Esophagus muscularis mucosa (tissue), 4 donors: Measurements from ENCODE around the gene SLBP. TPM values are rescaled to one million over a fixed set of nuclear protein-coding genes. Genes with fewer than 3 reads are reported as not detected.

Experiments
- DNase-seq: peaks from one replicate; pipeline ENCODE4 v3.0.0-alpha.2; 2017; ENCODE audit errors: extremely low spot score
- H3K27ac ChIP-seq, 4 donors: fragments of 200-600 bp; sonication (generic); replicated peaks in 1 of 4; 1 replicate in 3 of 4; 2 replicates in 1 of 4; pipeline ENCODE4 v1.5.1; 2016 to 2019; ENCODE audit warnings: mild to moderate bottlenecking in 1 of 4
- H3K27me3 ChIP-seq, 4 donors: fragments of 200-600 bp; sonication (generic); one replicate each; pipeline versions ENCODE4 v1.5.1 to v1.6.0; 2016 to 2019
- H3K36me3 ChIP-seq, 4 donors: fragments of 200-600 bp; sonication (generic); one replicate each; pipeline ENCODE4 v1.5.1; 2016 to 2019
- H3K4me1 ChIP-seq, 4 donors: fragments of 200-600 bp; sonication (generic); one replicate each; pipeline ENCODE4 v1.5.1; 2016 to 2019
- H3K4me3 ChIP-seq, 4 donors: fragments of 200-600 bp; sonication (generic); 1 replicate in 2 of 4; 2 replicates in 2 of 4; pipeline ENCODE4 v1.5.1; 2016 to 2019; ENCODE audit warnings: mild to moderate bottlenecking in 4 of 4, moderate library complexity in 1 of 4
- H3K9me3 ChIP-seq, 4 donors: fragments of 200-600 bp; sonication (generic); 1 replicate in 3 of 4; 2 replicates in 1 of 4; pipeline ENCODE4 v1.5.1; 2016 to 2019
- CTCF ChIP-seq, 3 experiments: fragments of 200-600 bp in 2 of 3; fragments of 450-650 bp in 1 of 3; sonication (generic) in 2 of 3; IDR thresholded peaks; one replicate each; pipeline ENCODE4 v1.5.1; 2017 to 2019; ENCODE audit warnings: antibody characterized with exemption in 3 of 3, mild to moderate bottlenecking in 2 of 3, moderate library complexity in 1 of 3
- EP300 ChIP-seq: sonication (generic); formaldehyde crosslinking; IDR thresholded peaks from one replicate; pipeline ENCODE4 v1.6.1; 2017; ENCODE audit warnings: antibody characterized with exemption
- POLR2A ChIP-seq: fragments of 450-650 bp; IDR thresholded peaks from one replicate; pipeline ENCODE4 v1.6.1; 2017; ENCODE audit warnings: antibody characterized with exemption, moderate library complexity, mild to moderate bottlenecking, low read depth
- POLR2AphosphoS5 ChIP-seq, 2 donors: sonication (generic); formaldehyde crosslinking; IDR thresholded peaks; one replicate each; pipeline ENCODE4 v1.6.1; 2017; ENCODE audit warnings: antibody characterized with exemption in 2 of 2
- WGBS: methylation state at CpG from one replicate; pipeline ENCODE4 v1.1.5; 2018; 5-methylcytosine and 5-hydroxymethylcytosine counted together
- intact Hi-C: fragments of 100-400 bp; cut with DNase I; formaldehyde crosslinking; loops from one replicate; pipeline ENCODE4 v1.15.1; 2023
- total RNA-seq, 4 donors: library from RNA; depleted of rRNA; stranded (reverse); fragments of >200 nt; gene quantifications; one replicate each; pipeline versions ENCODE4 v1.1.0 to v1.2.1, GENCODE V29; 2016

SLBP gene
- total RNA-seq, 4 donors from 2014 or later: 41.5 to 56.1 (median 45.5) TPM

- H3K4me3 ChIP-seq: no peak overlapping the region
- H3K9me3 ChIP-seq: no peaks in the 10 kb centered on the region
- peaks cover 7 to 20% (median 16%) of the 10 kb centered on the region in 4 donors for H3K4me1 ChIP-seq
- no peak overlapping the region for H3K27ac ChIP-seq
- WGBS: 78% methylated on average over 14 of the region's 19 CpGs
- no peaks in the 10 kb centered on the region for H3K36me3 ChIP-seq
- intact Hi-C loops: no loop called here
- DNase-seq: no peak
- no peak for TF ChIP-seq POLR2A
- TF ChIP-seq EP300: no peak
- peaks cover 0 to 20% (median 0%) of the 10 kb centered on the region in 4 donors for H3K27me3 ChIP-seq
Observed at GRCh38 chr4:1759170-1759817, 47.2 kb upstream of the SLBP start.

- intact Hi-C loops: no loop called here
- 92% methylated on average over 16 of the region's 27 CpGs for WGBS
Observed at GRCh38 chr4:1758306-1759121, 46.4 kb upstream of the SLBP start.

GRCh38 chr4:1757836-1758235 is 45.7 kb upstream of the SLBP start:
- no peak for DNase-seq
- 75% methylated on average over 16 of the region's 17 CpGs for WGBS
- Histone ChIP-seq H3K9me3 (no peaks in the 10 kb centered on the region), H3K4me3 (no peak overlapping the region), H3K4me1 (peaks cover 0 to 6% (median 5%) of the 10 kb centered on the region in 4 donors), H3K27me3 (peaks cover 0 to 9% (median 0%) of the 10 kb centered on the region in 4 donors), H3K36me3 (no peaks in the 10 kb centered on the region), H3K27ac (no peak overlapping the region)
- TF ChIP-seq POLR2A (no peak), EP300 (no peak), POLR2AphosphoS5 (IDR thresholded peaks at IDR 0.05) (no peak), CTCF (IDR thresholded peaks at IDR 0.05) (no peak)
- intact Hi-C loops: no loop called here

More at GRCh38 chr4:1758306-1759121, 46.4 kb upstream of the SLBP start:
- no peak overlapping the region for H3K27ac ChIP-seq
- no peak for DNase-seq
- no peak for TF ChIP-seq CTCF (IDR thresholded peaks at IDR 0.05)
- TF ChIP-seq EP300: no peak
- TF ChIP-seq POLR2A: no peak
- no peak for TF ChIP-seq POLR2AphosphoS5 (IDR thresholded peaks at IDR 0.05)
- peaks cover 3 to 12% (median 9%) of the 10 kb centered on the region in 4 donors for H3K4me1 ChIP-seq
- no peaks in the 10 kb centered on the region for H3K9me3 ChIP-seq
- peaks cover 0 to 14% (median 0%) of the 10 kb centered on the region in 4 donors for H3K27me3 ChIP-seq
- no peaks in the 10 kb centered on the region for H3K36me3 ChIP-seq
- H3K4me3 ChIP-seq: no peak overlapping the region

DNA sequence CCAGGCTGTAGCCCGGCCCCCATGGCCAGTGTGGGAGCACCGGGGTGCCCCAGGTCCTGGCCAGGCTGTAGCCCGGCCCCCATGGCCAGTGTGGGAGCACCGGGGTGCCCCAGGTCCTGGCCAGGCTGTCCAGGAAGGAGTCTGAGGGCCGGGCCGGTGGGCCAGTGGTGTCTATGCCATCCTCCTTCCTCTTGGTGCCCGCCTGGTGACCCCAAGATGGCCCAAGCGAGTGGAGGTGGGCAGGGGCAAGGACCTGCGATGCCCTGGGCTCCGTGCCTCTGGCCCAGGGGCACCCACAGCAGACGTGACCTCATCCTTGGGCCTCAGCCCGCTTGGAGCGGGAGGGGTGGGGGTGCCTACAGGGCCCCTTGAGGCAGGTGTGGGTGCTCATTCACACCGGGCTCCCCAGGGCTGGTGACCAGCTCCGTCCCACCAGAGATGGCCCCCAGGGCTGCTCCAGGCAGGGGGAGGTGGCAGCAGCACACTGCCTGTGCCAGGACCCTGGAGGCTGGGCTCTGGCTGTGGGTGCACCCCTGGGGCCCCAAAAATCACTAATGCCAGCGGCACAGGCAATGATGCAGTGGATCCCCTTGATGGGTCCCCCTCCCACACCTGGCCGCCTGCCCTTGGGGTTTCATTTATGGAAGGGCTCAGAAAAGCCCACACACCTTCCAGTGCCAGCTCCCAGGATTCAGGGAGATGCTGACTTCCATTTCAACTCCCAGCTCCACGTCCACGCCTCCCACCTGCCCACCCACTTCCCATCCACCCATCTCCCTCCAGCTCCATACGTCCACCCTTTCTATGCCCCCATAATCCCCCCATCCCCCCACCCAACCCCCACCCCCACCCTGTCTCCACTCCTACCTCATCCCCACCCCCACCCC is 45.0 kb upstream of the SLBP start:
- intact Hi-C loops: no loop called here

More for the DNA sequence above, 45.0 kb upstream of the SLBP start:
- no peak for TF ChIP-seq EP300
- TF ChIP-seq POLR2AphosphoS5 (IDR thresholded peaks at IDR 0.05): no peak
- TF ChIP-seq CTCF (IDR thresholded peaks at IDR 0.05): no peak
- no peak for TF ChIP-seq POLR2A
- no peaks in the 10 kb centered on the region for H3K36me3 ChIP-seq
- H3K4me1 ChIP-seq: peaks cover 5 to 13% (median 12%) of the 10 kb centered on the region in 4 donors
- H3K27me3 ChIP-seq: peaks cover 0 to 9% (median 0%) of the 10 kb centered on the region in 4 donors
- H3K27ac ChIP-seq: no peak overlapping the region
- no peak overlapping the region for H3K4me3 ChIP-seq
- no peak for DNase-seq
- no peaks in the 10 kb centered on the region for H3K9me3 ChIP-seq
- WGBS: 79% methylated on average over 6 of the region's 20 CpGs
